HG03135 (cell line): ENCODE results near the gene DCXR.
A peak's percentile ranks its signal among the peaks of the same experiment; 100 is the strongest.

Source experiments
- ATAC-seq: cut with Tn5 transposase; IDR thresholded peaks from one replicate; pipeline ENCODE4 v1.9.1; 2021; ENCODE audit warnings: mild to moderate bottlenecking, moderate library complexity; ENCODE audit not compliant: unreplicated experiment

DCXR gene

DNA sequence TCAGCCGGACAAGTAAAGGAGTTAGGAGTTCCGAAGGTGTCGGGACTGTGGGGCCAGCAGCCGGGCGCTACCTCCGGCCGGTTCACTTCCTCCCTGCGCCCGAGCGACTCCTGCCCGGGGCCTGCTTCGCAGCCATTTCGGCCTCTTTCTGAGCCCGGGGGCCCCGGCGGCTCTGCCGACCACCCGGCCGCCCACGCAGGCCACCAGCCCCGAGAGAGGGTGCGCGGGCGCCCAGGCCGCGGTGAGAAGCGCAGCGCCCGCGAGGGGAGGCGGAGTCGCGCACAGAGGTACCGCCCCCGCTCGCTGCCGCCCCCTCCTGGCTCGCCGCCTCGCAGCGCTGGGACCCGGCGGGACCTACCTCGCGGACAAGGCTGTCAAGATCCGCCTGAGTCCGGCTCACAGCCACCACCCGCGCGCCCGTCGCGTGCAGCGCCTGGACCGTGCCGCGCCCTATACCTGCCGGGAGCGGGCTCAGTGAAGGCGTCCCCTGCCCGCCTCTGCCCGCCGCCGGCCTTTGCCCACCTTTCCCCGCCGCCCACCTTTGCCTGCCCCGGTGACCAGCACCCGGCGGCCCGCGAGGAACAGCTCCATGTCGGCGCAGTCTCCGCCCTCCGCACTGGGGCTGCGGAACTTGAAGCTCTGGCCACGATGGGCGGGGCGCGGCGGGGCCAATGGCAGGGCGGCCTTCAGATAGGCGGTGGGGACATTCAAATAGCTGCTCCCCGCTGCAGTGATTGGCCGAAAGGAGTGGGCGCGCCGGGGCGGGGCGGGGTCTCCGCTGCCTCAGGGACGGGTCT, at the start of gene DCXR:
Gene DCXR, minus strand, starts transcription at position 606 of the 797 bp plus-strand sequence. Its CDS starts 15 bp downstream, at position 591.
- peak; percentile 86 for ATAC-seq

DNA sequence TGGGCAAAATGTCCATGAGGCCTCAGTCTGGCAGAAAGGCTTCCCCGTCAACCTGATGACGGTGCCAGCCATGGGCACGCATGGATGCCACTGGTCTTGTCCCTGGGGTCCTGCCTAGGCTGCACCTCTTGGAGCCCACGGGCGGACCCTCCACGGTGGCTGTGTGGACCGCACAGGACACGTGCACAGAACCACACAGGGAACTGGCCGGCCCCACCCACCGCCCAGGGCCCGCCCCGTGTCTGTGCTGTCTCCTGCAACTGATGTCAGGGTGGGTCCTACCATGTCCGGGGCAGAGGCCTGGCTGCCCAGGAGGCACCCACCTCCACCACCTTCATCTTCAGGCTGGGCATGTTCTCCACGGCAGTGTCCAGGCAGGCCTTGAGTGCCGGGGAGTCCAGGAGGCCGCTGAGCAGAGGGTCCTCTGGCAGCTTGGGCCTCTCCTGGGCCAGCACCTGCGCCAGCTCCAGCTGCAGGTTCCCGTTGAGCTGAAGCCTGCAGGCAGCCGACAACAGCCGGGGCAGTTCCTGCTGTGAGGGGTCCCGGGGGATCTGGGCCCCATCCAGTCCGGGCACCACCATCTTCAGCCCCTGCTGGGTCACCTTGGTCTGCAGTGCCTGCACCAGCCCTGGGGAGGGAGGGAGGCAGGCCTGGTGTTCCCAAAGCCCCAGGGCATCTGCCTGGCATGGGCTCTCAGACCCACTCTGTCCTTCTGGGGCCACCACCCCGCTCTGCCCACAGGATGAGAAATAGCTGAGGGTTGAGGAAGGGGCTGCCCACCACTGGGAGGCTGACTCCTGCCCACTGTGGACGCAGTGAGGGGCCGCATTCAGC, 48.7 kb upstream of the DCXR start:
- no peak for ATAC-seq

DNA sequence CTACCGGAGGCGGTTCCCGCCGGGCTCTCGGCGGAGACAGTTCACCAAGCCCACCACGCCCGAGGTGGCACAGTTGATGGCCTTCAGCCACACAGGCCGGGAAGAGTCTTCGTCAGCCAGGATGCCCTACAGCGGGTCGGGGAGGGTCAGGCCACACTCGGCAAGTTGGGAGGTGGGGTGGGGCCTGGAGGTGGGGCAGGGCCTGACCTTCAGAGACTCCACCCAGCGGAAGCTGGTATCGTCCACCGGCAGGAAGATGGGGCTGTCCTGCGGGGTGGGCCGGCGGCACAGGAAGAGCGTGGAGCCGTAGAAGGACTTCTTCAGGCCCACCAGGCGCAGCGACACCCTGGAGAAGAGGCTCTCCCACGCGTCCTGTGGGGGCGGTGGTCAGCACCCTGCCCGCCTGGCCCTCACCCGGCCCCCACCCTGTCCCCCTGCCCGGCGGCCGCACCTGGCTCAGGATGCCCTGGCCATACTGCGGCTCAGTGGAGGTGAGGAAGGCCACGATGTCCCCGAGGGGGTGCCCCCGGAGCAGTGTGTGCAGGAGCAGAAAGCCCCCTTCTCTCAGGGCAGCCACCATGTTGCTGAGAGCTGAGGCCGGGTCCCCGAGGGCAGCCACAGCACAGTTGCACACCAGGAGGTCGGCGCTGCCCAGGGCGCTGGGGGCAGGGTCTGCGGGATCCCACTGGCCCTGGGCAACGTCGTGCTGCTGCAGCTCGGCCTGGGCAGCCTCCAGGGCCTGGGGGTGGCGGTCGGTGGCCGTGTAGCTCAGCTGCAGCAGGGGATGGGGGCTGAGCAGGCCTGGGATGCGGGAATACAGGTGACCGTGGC, 47.7 kb upstream of the DCXR start:
- ATAC-seq: no peak

DNA sequence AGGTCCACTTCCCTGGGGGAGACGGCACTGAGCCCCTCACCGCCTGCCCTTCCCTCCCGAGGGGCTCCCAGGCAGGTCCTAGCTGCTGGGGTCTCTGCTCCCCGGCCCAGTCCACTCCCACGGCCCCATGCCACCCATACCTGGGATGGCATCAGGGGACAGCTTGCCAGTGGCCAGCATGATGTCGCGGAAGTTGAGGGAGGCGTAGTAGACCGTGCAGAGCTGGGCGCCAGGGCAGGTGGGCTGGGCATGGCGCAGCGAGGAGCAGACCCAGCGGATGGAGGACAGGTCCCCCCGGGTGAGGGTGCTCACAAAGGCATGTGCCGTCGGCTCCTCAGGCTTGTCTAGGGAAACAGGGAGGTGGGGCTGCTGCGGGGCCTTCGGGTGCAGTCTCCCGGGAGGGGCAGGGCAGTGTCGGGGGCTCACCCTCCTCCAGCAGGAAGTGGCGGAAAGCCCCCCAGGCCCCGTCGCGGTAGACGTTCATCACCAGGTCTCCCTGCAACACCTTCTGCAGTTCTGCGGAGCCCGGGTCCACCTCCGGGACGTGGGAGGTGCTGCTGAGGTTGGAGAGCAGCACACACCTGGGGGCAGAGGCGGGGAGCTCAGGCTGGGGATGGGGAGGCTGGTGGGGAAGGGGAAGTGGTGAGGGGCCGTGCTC, 47.0 kb upstream of the DCXR start:
- no peak for ATAC-seq

DNA sequence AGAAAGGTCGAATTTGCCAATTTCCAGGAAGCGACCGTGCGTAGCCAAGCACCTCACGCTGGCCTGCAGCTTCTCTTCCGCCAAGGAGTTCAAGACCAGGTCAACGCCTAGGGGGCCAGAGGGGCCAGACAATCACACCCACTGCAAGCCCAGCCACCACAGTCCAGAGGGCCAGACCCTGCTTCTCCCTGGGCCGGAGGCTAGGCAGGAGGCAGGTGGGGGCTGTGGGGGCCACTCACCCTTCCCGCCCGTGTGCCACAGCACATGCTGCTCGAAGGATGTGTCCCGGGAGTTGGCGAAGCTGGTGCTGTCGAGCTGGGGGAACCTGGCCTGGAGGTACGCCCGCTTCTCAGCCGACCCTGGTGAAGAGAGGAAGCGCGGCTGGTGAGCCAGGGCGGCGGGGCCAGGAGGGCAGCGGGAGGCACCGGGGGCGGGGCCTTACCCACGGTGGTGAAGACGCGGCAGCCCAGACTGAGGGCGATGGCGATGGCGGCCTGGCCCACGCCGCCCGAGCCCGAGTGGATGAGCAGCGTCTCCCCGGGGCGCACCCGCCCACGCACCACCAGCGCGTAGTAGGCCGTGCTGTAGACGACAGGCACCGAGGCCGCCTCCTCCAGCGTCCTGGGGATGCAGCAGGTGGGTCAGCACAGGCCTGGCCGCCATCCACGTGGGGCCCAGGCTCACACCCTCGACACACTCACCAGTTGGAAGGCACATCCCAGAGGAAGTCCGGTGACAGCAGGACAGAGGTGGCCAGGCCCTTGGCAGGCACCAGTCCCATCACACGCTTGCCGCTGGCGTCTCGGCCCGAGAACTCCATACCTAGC, 46.2 kb upstream of the DCXR start:
- ATAC-seq: no peak

DNA sequence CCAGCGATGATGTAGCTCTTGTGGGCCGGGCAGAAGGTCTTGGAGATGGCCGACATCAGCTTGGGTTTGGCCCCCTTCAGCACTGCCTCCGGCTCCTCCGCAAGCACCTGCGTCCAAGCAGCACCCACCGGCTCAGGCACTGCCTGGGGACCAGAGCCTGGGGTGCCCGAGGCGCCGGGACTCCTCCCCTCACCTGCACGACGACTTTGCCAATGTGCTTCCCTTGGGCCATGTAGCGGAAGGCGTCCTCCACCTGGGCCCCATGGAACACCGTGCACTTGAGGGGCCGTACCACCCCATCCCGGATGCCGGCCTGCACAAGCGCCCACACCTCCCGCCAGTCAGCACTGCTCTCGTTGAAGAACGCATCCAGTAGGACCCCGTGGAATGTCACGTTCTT, 45.5 kb upstream of the DCXR start:
- ATAC-seq: no peak

DNA sequence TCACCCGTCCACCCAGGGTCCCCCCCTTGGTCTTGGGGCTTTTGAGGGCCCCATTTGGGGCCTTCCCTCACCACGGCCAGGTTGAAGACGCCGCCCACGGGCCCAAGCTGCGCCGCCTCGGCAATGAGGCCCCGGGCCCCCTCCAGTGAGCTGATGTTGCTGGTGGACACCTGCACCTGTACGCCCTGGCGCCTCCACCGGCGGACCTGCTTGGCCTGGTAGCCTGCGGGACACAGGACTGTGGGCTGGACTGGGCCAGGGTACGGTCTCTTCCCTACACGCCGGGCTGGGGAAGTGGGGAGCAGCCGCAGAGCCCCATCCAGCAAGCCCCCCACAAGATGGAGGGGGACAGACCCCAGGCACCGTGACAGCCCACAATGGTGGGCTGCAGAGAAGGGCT, 45.0 kb upstream of the DCXR start:
- no peak for ATAC-seq

DNA sequence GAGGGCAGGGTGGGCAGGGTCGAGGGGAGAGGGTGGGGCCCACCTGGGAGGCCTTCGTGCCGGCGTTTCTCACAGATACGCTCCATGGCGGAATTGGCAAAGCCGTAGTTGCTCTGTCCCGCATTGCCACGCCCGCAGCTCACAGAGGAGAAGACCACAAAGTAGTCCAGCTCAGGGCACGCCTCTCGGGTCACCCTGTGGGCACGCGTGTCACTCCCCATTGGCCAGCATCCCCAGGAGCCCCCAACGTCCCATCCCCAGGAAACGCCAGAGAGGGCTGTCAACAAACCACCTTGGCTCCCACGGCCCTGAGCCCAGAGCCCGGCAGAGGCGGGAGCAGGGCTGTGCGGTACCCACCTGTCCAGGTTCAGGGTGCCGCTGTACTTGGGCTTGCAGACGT, 44.5 kb upstream of the DCXR start:
- ATAC-seq: no peak

DNA sequence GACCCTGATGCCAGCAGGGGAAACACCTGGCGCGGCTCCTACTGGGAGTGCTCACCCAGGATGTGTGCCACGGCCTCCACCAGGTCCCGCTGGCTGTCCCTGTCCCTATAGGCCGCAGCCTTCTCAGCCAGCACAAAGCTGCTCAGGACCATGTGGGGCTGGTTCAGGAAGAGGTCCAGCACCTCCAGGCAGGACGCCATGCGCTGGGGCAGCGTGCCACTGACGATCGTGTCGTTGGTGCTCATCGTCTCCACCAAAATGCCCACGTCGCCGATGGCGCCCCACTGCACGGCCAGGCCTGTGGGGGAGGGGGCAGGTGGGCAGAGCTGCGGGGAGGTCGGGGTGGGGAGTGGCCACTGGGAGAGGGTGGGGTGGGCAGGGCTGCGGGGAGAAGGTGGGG, 44.0 kb upstream of the DCXR start:
- ATAC-seq: no peak

DNA sequence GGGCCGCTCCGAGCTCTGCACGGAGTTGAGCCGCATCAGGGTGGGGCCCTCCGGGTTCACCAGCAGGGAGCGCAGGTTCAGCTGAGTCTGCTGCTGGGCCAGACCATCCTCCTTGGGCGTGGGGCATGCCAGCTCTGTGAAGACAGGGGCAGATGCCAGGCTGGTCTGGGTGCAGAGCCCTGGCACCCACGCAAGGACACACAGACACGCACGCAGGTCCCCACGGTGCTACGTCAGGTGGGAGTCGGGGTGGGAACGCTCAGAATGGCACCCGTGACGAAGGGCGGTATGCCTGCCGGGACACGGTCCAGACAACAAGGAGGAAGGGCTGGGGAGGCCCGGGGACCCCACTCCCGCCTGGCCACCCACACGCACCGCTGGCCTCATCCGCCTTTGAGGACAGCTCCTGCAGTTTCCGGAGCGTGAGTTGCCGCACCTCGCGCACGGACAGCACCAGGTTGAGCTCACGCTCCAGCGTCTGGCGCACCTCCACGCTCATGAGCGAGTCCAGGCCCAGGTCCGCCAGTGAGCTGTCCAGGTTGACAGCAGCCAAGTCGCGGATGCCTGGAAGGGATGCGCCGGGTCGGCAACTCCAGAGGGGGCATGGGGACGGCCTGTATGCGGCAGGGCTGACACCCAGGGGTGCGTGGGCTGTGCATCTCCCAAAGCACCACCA, 43.4 kb upstream of the DCXR start:
- ATAC-seq: no peak

DNA sequence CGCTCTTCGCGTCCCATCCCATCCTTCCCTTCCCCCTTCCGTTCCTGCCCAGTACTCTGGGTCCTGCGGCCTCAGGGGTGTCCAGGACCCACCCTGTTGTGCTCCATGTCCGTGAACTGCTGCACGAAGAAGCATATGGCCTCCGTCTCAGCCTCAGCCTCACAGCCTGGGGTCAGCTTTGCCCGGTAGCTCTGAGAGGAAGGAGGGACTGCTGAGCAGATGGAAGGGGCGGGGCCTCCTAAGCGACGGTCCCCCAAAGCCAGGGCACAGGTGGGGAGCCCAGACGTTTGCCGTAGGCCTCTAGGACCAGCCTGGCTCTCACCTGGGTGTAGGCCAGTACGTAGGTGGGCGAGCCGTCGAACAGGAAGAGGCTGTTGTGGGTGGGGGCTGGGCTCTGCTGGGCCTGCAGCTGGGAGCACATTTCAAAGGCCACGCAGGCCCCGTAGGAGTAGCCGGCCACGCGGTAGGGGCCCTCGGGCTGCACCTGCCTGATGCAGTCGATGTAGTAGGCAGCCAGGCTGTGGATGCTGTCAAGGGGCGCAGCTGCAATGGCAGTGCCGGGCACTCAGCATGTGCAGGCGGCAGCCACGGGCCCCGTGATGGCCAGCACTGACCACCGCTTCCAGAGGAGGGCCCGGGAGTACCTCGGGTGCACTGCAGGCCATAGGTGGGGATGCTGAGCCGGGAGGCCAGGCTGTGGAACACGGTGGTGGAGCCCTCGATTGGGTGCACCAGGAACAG, 42.7 kb upstream of the DCXR start:
- no peak for ATAC-seq

DNA sequence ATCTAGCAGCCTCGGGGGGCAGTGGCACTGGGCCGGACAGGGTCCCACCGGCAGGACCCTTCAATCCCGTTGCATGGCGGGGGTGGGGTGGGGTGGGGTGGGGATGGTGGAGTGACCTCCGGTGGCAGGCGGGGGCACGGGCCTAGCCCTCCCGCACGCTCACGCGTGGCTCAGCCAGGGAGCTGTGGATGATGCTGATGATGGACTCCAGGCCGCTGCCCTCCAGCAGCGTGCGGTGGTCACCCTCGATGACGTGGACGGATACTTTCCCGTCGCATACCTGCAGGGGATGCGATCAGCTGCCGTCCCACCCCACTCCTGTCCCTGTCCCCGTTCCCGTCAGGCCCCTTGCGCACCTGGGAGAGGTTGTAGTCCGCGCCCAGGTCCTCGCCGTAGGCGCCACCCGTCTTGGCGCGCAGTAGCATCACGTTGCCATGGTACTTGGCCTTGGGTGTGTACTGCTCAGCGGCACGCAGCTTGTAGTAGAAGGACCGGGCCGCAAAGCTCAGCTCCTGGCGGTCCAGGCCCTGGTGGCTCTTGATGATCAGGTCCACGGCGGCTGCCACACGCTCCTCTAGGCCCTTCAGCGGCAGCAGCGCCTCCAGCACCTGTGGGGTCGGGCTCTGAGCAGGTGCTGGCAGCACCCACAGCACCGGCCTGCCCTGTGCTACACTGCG, 41.6 kb upstream of the DCXR start:
- ATAC-seq: no peak

DNA sequence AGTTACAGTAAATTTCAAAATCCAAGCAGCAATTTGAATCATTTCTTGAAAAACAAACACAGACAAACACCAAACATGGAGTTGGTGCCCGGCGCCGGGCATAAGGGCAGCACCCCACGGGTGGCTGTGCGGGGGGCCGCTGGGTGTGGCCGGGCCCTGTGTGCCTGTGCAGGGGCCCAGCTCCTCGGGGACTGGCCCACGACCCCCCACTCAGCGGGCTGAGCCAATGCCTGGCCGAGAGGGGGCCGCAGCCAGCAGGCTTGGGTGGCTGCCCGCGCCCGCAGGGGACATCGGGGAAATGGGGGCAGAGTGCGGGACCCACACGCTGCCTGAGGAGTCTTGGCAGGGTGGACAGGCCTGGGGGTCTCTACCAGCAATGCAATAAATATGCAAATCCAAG, 40.9 kb upstream of the DCXR start:
- no peak for ATAC-seq

DNA sequence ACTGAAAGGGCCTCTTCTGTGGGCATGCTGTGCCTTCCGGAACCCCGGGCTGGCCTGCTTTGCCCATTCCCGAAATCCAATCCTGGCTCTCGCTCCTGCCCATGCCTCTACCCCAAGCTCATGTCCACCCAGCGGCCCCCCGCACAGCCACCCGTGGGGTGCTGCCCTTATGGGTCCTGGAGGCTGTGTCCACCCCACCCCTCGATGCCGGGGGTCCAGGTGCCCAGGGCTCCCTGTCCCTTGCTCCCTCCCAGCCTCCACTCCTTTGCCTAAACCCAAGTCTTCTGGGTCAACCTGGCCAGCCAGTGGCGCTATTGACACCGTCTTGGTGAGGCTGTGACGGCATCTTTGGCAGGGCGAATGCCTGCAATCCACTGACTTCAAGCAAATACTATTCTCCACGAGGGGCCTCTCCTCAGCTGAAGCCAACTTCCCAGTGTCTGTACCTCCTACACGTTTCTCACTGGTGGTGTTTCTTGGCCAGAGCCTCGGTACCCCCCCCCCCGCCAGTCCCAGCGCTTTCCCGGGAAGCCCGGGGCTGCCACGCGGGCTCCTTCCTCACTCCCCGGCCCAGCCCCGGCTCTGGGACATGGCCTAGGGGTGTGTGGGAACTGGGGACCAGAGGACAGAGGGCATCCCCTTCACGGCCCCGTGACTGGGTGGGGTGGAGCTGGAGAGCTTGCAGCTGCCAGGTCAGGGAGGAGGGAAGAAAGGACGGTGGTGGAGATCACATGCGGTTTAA, 40.3 kb upstream of the DCXR start:
- no peak for ATAC-seq

DNA sequence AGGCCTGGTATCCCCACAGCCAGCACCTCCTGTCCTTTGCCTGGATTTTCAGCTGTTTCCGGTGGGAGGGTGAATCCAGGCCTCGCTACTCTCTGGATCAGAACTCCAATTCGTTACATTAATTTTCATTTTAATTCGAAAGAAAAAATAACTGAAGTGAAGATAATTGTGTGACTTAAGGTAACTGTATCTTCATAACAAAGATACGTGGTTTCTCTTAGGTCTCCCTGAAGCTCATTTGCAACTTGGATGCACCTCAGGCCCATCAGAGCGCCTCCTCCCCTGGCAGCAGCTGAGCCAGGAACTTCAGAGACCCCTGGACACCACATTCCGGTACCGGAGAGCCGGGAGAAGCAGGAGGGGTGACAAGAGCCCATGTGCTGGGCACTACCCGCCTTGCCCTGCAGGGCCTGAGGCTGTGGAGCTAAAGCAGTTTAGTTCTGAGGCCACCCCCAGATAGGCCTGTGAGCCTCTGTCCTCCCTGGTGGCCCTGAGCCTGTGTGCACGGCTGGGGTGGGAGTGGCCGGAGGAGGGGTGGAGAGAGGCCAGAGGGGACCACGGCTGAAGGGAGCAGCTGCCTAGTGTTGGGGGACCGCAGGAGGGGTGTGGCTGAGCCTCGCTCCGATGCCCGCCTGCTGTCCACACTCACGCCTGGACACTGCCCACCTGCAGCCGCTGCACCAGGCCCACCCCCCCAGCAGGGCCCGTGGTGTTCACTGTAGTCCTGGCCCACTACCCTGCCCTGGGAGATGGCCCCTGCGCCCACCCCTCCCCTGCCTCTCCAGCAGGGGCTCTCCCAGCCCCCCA, 39.5 kb upstream of the DCXR start:
- no peak for ATAC-seq

DNA sequence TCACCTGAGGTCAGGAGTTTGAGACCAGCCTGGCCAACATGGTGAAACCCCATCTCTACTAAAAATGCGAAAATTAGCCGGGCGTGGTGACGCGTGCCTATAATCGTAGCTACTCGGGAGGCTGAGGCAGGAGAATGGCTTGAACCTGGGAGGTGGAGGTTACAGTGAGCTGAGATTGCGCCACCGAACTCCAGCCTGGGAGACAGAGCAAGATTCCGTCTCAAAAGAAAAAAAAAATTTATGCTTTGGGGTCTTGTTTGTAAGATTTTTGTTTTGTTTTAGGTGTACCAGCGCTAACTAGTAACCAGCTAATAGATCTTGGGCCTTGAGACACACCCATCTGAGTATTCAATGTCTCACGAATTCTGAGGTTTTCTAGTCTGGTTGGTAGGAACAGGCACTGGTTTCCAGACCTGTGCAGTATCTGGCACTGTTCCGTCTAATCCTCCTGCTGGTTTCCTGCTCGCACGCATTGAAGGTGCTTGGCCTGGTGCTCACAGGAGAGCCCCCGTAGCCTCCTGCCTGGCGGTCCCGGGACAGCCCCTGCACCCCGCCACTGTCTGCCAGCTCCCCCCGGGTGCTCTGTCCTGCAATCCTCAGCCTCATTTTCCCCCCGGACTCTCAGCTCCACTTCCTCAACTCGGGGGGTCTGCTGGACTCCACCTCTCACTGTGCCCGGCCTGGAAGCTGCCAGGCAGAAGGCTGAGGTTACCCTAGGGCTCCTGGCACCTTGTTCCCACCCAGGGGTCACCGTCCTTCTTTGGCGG, 38.7 kb upstream of the DCXR start:
- no peak for ATAC-seq
